ENCODE results near the gene C1QL4. TPM values are rescaled to one million over a fixed set of nuclear protein-coding genes. Genes with fewer than 3 reads are reported as not detected.

C1QL4 gene
- total and polyA plus RNA-seq, 9 of the 15 experiments (the other 6 are each of a cell fraction or from before 2014, with no cell fraction given), result 0.08 to 2.1 (median 0.31) TPM

- TF ChIP-seq CREB3 (tag; conservative IDR thresholded peaks at IDR 0.05; ENCODE audit: low read depth) (no peak), TCF7 (IDR thresholded peaks at IDR 0.05; ENCODE audit: borderline replicate concordance) (peak; percentile 7; the same call in 1 of the 2 replicates), POLR2A (conservative IDR thresholded peaks at IDR 0.05) (no peak), ZNF146 (CRISPR knock-in tag; IDR thresholded peaks at IDR 0.05; ENCODE audit: unreplicated experiment) (no peak), JUN (IDR thresholded peaks at IDR 0.05; ENCODE audit: borderline replicate concordance, low read depth, low read length) (no peak), JUN (CRISPR knock-in tag; IDR thresholded peaks at IDR 0.05; ENCODE audit: borderline replicate concordance) (peak; percentile 37; the same call in 1 of the 2 replicates), PYGO2 (tag; IDR thresholded peaks at IDR 0.05) (no peak), HES1 (IDR thresholded peaks at IDR 0.05; ENCODE audit: low read depth) (no peak), MXD1 (CRISPR knock-in tag; IDR thresholded peaks at IDR 0.05; ENCODE audit: borderline replicate concordance, poor library complexity, severe bottlenecking) (no peak), TOE1 (IDR thresholded peaks at IDR 0.05; ENCODE audit: borderline replicate concordance) (peak; percentile 65; the same call in 1 of the 2 replicates), TOE1 (CRISPR knock-in tag; IDR thresholded peaks at IDR 0.05; ENCODE audit: borderline replicate concordance, low read depth) (no peak), MLX (CRISPR knock-in tag; conservative IDR thresholded peaks at IDR 0.05) (no peak), MTA1 (IDR thresholded peaks at IDR 0.05; ENCODE audit: borderline replicate concordance) (0 out of 2 replicates have a peak, but pooled peaks have one; percentile 44), HINFP (tag; conservative IDR thresholded peaks at IDR 0.05; ENCODE audit: low read depth) (0 out of 2 replicates have a peak, but pooled peaks have one; percentile 34), CEBPG (CRISPR knock-in tag; IDR thresholded peaks at IDR 0.05) (no peak), CEBPG (tag; conservative IDR thresholded peaks at IDR 0.05 in 1 of 2, IDR thresholded peaks at IDR 0.05 in 1 of 2) (no peak), PKNOX1 (IDR thresholded peaks at IDR 0.05) (peak; percentile 96), ZNF655 (CRISPR knock-in tag; IDR thresholded peaks at IDR 0.05) (no peak), C11orf30 (IDR thresholded peaks at IDR 0.05; ENCODE audit: low read depth) (no peak; the same call in 1 of the 2 replicates)
These were observed 5.3 kb upstream of the C1QL4 start (continued) for GRCh38 chr12:49342066-49342913.

Data from K562 (cell line).